Measurements from ENCODE around the gene FOXK1. TPM values are rescaled to one million over a fixed set of nuclear protein-coding genes. Genes with fewer than 3 reads are reported as not detected.

Gene FOXK1
- total and polyA plus RNA-seq, 2 experiments from 2014 or later, result 2.3 to 12.7 TPM

DNA sequence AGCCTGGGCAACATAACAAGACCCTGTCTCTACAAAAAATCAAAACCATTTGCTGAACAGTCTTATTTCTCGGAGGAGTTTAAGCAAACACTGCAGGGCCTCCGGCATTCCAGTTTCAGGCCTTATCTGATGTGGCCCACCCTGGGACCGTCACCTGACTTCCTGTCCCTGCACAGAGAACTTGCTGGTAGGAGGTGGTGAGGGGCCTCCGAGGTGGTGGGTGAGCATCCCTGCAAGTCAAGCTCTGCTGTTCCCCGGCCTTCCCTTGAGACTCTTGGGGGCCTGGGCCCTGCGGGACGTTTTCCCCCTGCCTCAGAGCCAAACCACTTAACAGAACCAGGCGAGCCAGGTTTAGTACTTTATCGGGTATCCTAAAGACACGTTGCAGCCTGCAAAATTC lies 48.9 kb downstream of the FOXK1 start:
- no peaks in the 10 kb centered on the region for H3K79me2 ChIP-seq (replicated peaks; ENCODE audit: insufficient read depth)
- no peaks in the 10 kb centered on the region for H3K36me3 Mint-ChIP-seq (ENCODE audit: low read depth)
- H3F3A ChIP-seq (replicated peaks; ENCODE audit: low read depth), result no peaks in the 10 kb centered on the region
- H3K27ac ChIP-seq (ENCODE audit: low read depth), result no peak overlapping the region
- ATAC-seq (no peak), DNase-seq (ENCODE audit: low spot score) (no peak)
- no peaks in the 10 kb centered on the region for H3K9me2 ChIP-seq (ENCODE audit: insufficient read depth)
- peaks cover 5% of the 10 kb centered on the region for H3K27me3 Mint-ChIP-seq (ENCODE audit: insufficient read depth, low read depth, poor library complexity)
- H4K20me1 ChIP-seq (replicated peaks; ENCODE audit: insufficient read depth), result peaks cover 31% of the 10 kb centered on the region
- H3K9me3 Mint-ChIP-seq, result no peaks in the 10 kb centered on the region
- H3K4me1 ChIP-seq (ENCODE audit: insufficient read depth), result no peaks in the 10 kb centered on the region
- no peak for TF ChIP-seq EZH2phosphoT487 (IDR thresholded peaks at IDR 0.05; ENCODE audit: unreplicated experiment)
- no peak for TF ChIP-seq ZNF331 (CRISPR knock-in tag; IDR thresholded peaks at IDR 0.05; ENCODE audit: low read depth)
- TF ChIP-seq ETS1 (IDR thresholded peaks at IDR 0.05), result no peak
- no peak for TF ChIP-seq CREB1 (CRISPR knock-in tag; IDR thresholded peaks at IDR 0.05; ENCODE audit: low read depth)
- TF ChIP-seq ZNF114 (CRISPR knock-in tag; IDR thresholded peaks at IDR 0.05), result no peak
- TF ChIP-seq NANOG (IDR thresholded peaks at IDR 0.05; ENCODE audit: borderline replicate concordance), result no peak
- TF ChIP-seq, protein P1, sequence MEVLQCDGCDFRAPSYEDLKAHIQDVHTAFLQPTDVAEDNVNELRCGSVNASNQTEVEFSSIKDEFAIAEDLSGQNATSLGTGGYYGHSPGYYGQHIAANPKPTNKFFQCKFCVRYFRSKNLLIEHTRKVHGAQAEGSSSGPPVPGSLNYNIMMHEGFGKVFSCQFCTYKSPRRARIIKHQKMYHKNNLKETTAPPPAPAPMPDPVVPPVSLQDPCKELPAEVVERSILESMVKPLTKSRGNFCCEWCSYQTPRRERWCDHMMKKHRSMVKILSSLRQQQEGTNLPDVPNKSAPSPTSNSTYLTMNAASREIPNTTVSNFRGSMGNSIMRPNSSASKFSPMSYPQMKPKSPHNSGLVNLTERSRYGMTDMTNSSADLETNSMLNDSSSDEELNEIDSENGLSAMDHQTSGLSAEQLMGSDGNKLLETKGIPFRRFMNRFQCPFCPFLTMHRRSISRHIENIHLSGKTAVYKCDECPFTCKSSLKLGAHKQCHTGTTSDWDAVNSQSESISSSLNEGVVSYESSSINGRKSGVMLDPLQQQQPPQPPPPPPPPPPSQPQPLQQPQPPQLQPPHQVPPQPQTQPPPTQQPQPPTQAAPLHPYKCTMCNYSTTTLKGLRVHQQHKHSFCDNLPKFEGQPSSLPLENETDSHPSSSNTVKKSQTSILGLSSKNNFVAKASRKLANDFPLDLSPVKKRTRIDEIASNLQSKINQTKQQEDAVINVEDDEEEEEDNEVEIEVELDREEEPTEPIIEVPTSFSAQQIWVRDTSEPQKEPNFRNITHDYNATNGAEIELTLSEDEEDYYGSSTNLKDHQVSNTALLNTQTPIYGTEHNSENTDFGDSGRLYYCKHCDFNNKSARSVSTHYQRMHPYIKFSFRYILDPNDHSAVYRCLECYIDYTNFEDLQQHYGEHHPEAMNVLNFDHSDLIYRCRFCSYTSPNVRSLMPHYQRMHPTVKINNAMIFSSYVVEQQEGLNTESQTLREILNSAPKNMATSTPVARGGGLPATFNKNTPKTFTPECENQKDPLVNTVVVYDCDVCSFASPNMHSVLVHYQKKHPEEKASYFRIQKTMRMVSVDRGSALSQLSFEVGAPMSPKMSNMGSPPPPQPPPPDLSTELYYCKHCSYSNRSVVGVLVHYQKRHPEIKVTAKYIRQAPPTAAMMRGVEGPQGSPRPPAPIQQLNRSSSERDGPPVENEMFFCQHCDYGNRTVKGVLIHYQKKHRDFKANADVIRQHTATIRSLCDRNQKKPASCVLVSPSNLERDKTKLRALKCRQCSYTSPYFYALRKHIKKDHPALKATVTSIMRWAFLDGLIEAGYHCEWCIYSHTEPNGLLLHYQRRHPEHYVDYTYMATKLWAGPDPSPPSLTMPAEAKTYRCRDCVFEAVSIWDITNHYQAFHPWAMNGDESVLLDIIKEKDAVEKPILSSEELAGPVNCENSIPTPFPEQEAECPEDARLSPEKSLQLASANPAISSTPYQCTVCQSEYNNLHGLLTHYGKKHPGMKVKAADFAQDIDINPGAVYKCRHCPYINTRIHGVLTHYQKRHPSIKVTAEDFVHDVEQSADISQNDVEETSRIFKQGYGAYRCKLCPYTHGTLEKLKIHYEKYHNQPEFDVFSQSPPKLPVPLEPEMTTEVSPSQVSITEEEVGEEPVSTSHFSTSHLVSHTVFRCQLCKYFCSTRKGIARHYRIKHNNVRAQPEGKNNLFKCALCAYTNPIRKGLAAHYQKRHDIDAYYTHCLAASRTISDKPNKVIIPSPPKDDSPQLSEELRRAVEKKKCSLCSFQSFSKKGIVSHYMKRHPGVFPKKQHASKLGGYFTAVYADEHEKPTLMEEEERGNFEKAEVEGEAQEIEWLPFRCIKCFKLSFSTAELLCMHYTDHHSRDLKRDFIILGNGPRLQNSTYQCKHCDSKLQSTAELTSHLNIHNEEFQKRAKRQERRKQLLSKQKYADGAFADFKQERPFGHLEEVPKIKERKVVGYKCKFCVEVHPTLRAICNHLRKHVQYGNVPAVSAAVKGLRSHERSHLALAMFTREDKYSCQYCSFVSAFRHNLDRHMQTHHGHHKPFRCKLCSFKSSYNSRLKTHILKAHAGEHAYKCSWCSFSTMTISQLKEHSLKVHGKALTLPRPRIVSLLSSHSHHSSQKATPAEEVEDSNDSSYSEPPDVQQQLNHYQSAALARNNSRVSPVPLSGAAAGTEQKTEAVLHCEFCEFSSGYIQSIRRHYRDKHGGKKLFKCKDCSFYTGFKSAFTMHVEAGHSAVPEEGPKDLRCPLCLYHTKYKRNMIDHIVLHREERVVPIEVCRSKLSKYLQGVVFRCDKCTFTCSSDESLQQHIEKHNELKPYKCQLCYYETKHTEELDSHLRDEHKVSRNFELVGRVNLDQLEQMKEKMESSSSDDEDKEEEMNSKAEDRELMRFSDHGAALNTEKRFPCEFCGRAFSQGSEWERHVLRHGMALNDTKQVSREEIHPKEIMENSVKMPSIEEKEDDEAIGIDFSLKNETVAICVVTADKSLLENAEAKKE (CRISPR knock-in tag; IDR thresholded peaks at IDR 0.05), result no peak
- TF ChIP-seq POLR2AphosphoS5 (IDR thresholded peaks at IDR 0.05; ENCODE audit: low read depth), result no peak
- TF ChIP-seq, protein P2, sequence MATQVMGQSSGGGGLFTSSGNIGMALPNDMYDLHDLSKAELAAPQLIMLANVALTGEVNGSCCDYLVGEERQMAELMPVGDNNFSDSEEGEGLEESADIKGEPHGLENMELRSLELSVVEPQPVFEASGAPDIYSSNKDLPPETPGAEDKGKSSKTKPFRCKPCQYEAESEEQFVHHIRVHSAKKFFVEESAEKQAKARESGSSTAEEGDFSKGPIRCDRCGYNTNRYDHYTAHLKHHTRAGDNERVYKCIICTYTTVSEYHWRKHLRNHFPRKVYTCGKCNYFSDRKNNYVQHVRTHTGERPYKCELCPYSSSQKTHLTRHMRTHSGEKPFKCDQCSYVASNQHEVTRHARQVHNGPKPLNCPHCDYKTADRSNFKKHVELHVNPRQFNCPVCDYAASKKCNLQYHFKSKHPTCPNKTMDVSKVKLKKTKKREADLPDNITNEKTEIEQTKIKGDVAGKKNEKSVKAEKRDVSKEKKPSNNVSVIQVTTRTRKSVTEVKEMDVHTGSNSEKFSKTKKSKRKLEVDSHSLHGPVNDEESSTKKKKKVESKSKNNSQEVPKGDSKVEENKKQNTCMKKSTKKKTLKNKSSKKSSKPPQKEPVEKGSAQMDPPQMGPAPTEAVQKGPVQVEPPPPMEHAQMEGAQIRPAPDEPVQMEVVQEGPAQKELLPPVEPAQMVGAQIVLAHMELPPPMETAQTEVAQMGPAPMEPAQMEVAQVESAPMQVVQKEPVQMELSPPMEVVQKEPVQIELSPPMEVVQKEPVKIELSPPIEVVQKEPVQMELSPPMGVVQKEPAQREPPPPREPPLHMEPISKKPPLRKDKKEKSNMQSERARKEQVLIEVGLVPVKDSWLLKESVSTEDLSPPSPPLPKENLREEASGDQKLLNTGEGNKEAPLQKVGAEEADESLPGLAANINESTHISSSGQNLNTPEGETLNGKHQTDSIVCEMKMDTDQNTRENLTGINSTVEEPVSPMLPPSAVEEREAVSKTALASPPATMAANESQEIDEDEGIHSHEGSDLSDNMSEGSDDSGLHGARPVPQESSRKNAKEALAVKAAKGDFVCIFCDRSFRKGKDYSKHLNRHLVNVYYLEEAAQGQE (IDR thresholded peaks at IDR 0.05; ENCODE audit: unreplicated experiment), result no peak
- TF ChIP-seq, protein P3, sequence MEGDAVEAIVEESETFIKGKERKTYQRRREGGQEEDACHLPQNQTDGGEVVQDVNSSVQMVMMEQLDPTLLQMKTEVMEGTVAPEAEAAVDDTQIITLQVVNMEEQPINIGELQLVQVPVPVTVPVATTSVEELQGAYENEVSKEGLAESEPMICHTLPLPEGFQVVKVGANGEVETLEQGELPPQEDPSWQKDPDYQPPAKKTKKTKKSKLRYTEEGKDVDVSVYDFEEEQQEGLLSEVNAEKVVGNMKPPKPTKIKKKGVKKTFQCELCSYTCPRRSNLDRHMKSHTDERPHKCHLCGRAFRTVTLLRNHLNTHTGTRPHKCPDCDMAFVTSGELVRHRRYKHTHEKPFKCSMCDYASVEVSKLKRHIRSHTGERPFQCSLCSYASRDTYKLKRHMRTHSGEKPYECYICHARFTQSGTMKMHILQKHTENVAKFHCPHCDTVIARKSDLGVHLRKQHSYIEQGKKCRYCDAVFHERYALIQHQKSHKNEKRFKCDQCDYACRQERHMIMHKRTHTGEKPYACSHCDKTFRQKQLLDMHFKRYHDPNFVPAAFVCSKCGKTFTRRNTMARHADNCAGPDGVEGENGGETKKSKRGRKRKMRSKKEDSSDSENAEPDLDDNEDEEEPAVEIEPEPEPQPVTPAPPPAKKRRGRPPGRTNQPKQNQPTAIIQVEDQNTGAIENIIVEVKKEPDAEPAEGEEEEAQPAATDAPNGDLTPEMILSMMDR (conservative IDR thresholded peaks at IDR 0.05; ENCODE audit: low read depth in 2 of 2), result no peak
- no peak overlapping the region for H2AFZ ChIP-seq
- no peak overlapping the region for H3K27ac Mint-ChIP-seq
- no peak overlapping the region for H3K4me2 ChIP-seq
- H3K36me3 ChIP-seq (ENCODE audit: insufficient read depth), result no peaks in the 10 kb centered on the region
- no peaks in the 10 kb centered on the region; the same call in 2 of the 3 replicates for H3K4me1 Mint-ChIP-seq
- H3K27me3 ChIP-seq (ENCODE audit: insufficient read depth), result no peaks in the 10 kb centered on the region
- no peak overlapping the region for H3K4me3 Mint-ChIP-seq
- H3K4me3 ChIP-seq, result no peak overlapping the region
